ENCODE measurements around the gene DGKI.

Gene DGKI

DNA sequence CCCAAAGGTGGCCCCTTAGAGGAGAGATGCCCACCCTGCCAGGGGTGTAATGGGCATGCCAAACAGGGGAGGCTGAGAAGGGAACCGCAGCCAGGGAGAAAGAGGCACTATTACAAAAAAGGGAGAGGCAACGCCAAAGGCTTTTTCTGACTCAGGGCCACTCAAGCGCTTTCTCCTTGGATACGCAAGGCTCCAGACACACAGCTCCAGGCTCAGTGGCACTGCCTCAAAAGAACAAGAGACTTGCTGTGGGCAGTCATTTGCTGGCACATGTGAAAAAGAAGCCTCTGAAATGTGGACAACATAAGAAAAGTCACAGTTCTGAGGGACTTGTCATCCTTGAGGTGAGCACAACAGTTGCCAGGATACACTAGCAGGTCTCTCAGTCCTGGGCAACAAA, 128.4 kb downstream of the DGKI start:
- no peak overlapping the region for H3K27ac ChIP-seq (ENCODE audit: low read length)
- TF ChIP-seq CTCF (IDR thresholded peaks at IDR 0.05; ENCODE audit: low read depth, low read length) = no peak
- no peak for TF ChIP-seq EZH2phosphoT487 (IDR thresholded peaks at IDR 0.05; ENCODE audit: low read depth)
- no peaks in the 10 kb centered on the region for H4K20me1 ChIP-seq (ENCODE audit: insufficient read depth, low read length)
- H2AFZ ChIP-seq (ENCODE audit: low read depth, low read length) = no peak overlapping the region
- no peaks in the 10 kb centered on the region for H3K9me3 ChIP-seq (ENCODE audit: insufficient read depth, low read length)
- H3K27me3 ChIP-seq (ENCODE audit: low read depth, low read length) = no peaks in the 10 kb centered on the region
- no peaks in the 10 kb centered on the region for H3K79me2 ChIP-seq (ENCODE audit: low read length)
- no peak overlapping the region for H3K4me3 ChIP-seq (ENCODE audit: low read length)
- no peaks in the 10 kb centered on the region for H3K36me3 ChIP-seq (replicated peaks; ENCODE audit: low read depth, low read length)
- H3K9ac ChIP-seq (ENCODE audit: low read length) = no peak overlapping the region
- H3K4me2 ChIP-seq (ENCODE audit: low read length) = no peak overlapping the region
- no peaks in the 10 kb centered on the region for H3K4me1 ChIP-seq (ENCODE audit: low read length)

DNA sequence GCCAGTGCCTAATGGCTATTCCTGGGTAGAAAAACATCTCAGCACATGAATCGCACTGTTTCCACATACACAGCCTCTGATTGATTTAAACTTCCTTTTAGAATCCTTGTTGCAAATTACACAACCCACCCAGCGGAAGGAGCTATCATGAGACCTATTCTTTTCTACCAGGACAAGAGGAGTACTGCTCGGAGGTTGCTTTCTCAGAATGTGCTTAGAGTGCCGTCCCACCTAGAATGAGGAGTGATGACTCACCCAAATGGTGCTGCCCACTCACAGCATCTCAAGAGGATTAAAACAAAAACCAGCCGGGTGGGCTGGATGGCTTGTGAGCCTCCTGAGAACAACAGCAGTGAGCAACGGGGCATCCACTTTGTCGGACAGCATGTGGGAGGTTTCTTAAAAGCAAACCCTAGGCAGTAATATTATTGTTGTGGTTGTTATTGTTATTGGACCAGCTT, 128.9 kb downstream of the DGKI start:
- Histone ChIP-seq H4K20me1 (ENCODE audit: insufficient read depth, low read length) (no peaks in the 10 kb centered on the region), H3K9ac (ENCODE audit: low read length) (no peak overlapping the region), H2AFZ (ENCODE audit: low read depth, low read length) (no peak overlapping the region), H3K27ac (ENCODE audit: low read length) (no peak overlapping the region), H3K27me3 (ENCODE audit: low read depth, low read length) (no peaks in the 10 kb centered on the region), H3K79me2 (ENCODE audit: low read length) (no peaks in the 10 kb centered on the region), H3K4me3 (ENCODE audit: low read length) (no peak overlapping the region), H3K4me2 (ENCODE audit: low read length) (no peak overlapping the region), H3K4me1 (ENCODE audit: low read length) (no peaks in the 10 kb centered on the region), H3K36me3 (replicated peaks; ENCODE audit: low read depth, low read length) (no peaks in the 10 kb centered on the region), H3K9me3 (ENCODE audit: insufficient read depth, low read length) (no peaks in the 10 kb centered on the region)
- TF ChIP-seq EZH2phosphoT487 (IDR thresholded peaks at IDR 0.05; ENCODE audit: low read depth) = no peak
- TF ChIP-seq CTCF (IDR thresholded peaks at IDR 0.05; ENCODE audit: low read depth, low read length) = no peak

DNA sequence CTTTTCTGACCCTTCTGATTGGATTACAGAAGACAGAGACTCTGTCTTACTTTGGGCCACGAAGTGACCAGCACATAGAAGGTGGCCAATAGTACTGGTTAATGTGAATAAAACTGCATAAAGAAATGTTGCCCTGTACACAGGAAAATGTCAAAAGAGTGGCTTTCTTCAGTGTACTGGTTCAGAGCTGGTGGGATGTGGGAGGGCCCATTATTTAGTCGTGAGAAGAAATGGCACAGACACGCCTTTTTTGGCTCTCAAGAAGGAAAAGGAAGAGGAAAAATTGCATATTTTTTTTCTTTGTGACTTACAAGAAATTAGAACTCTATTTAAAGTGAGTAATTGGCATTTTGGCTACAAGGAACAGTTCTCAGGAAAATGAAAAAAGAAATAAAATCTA, 129.7 kb downstream of the DGKI start:
- H3K36me3 ChIP-seq (replicated peaks; ENCODE audit: low read depth, low read length) = no peaks in the 10 kb centered on the region
- H3K27me3 ChIP-seq (ENCODE audit: low read depth, low read length) = no peaks in the 10 kb centered on the region
- no peak overlapping the region for H3K4me2 ChIP-seq (ENCODE audit: low read length)
- no peaks in the 10 kb centered on the region for H4K20me1 ChIP-seq (ENCODE audit: insufficient read depth, low read length)
- H3K27ac ChIP-seq (ENCODE audit: low read length) = no peak overlapping the region
- no peak overlapping the region for H3K9ac ChIP-seq (ENCODE audit: low read length)
- no peak overlapping the region for H2AFZ ChIP-seq (ENCODE audit: low read depth, low read length)
- no peaks in the 10 kb centered on the region for H3K79me2 ChIP-seq (ENCODE audit: low read length)
- H3K4me3 ChIP-seq (ENCODE audit: low read length) = no peak overlapping the region
- no peaks in the 10 kb centered on the region for H3K4me1 ChIP-seq (ENCODE audit: low read length)
- no peaks in the 10 kb centered on the region for H3K9me3 ChIP-seq (ENCODE audit: insufficient read depth, low read length)
- TF ChIP-seq EZH2phosphoT487 (IDR thresholded peaks at IDR 0.05; ENCODE audit: low read depth) (no peak), CTCF (IDR thresholded peaks at IDR 0.05; ENCODE audit: low read depth, low read length) (no peak)

GRCh38 chr7:137716061-137716460, 130.7 kb downstream of the DGKI start:
- H3K9me3 ChIP-seq (ENCODE audit: insufficient read depth, low read length) = no peaks in the 10 kb centered on the region
- H3K4me3 ChIP-seq (ENCODE audit: low read length) = no peak overlapping the region
- TF ChIP-seq EZH2phosphoT487 (IDR thresholded peaks at IDR 0.05; ENCODE audit: low read depth) = no peak
- no peak for TF ChIP-seq CTCF (IDR thresholded peaks at IDR 0.05; ENCODE audit: low read depth, low read length)
- H3K27me3 ChIP-seq (ENCODE audit: low read depth, low read length) = no peaks in the 10 kb centered on the region
- no peak overlapping the region for H3K27ac ChIP-seq (ENCODE audit: low read length)
- H3K4me2 ChIP-seq (ENCODE audit: low read length) = no peak overlapping the region
- H3K36me3 ChIP-seq (replicated peaks; ENCODE audit: low read depth, low read length) = no peaks in the 10 kb centered on the region
- H3K9ac ChIP-seq (ENCODE audit: low read length) = no peak overlapping the region
- H4K20me1 ChIP-seq (ENCODE audit: insufficient read depth, low read length) = no peaks in the 10 kb centered on the region
- no peaks in the 10 kb centered on the region for H3K79me2 ChIP-seq (ENCODE audit: low read length)
- H3K4me1 ChIP-seq (ENCODE audit: low read length) = no peaks in the 10 kb centered on the region
- H2AFZ ChIP-seq (ENCODE audit: low read depth, low read length) = no peak overlapping the region
